ENCODE results near the gene KCTD2.

- TF ChIP-seq CTCF (IDR thresholded peaks at IDR 0.05) (no peak), POLR2A (IDR thresholded peaks at IDR 0.05) (no peak), EP300 (IDR thresholded peaks at IDR 0.05) (no peak)
Observed at GRCh38 chr17:75109046-75109406, 62.0 kb downstream of the KCTD2 start.
